HL-60/S4 (cell line): ENCODE measurements around the gene C11orf24.

Experiments
- in situ Hi-C: fragments of 300-500 bp; cut with MboI; formaldehyde crosslinking; loops from 2 replicates; pipeline ENCODE4 v1.14.3; 2022; ENCODE audit warnings: low sequenced_read_pairs

C11orf24 gene

DNA sequence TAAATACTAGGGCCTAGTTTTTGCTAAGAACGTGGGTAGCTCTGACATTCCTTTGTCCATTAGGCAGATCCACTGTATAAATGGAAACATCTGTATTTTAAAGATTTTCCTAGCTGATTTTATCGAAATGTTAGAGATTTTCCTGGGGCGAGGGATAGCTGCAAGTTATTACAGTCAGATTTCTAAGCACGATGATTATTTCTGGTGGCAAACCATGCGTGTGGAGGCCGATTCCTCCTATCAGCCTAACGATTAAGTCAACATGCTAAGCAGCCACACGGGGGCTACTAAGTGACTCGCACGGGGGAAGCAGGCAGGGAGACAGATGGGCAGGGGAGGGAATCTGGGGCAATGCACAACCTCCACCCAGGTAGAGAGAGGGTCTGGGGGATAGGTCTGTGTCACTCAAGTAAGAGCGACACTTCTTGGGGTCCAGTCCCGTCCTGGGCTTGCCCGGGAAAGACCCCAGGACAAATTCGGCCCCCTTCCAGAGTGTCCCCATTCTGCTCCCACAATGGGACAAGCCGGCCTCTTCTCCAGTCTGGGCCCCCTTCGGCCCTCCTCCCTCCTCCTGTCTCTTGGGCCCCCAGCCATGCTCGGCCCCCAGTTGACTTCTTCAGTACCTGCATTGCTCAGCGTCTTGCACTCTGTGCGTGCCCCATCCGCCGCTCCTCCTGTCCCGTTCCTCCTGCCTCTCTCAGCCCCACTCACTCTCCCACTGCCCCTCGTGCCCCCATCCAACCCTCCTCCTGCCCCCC is 571 bp downstream of the C11orf24 start:
- in situ Hi-C loops = no loop called here

GRCh38 chr11:68270196-68271022 is 1.4 kb downstream of the C11orf24 start:
- in situ Hi-C loops = no loop called here

GRCh38 chr11:68269414-68270081 is 2.2 kb downstream of the C11orf24 start:
- in situ Hi-C loops = no loop called here

DNA sequence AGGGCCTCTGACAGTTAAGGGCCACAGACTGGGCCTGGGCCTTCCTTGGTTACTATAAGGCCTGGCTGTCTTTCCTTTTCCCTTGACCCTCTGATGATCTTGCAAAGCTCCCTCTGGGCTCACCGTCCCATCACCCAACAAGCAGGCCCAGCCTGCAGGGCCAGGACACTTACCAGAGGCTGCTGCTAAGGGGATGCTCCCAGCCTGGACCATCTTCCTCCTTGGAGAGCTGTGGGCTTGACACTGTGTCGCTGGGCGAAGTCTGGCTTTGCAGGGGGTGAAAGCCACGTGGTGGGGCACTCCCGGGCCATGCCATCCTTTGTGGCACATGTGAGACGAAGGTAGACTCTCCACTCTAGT is 3.9 kb downstream of the C11orf24 start:
- in situ Hi-C loops = no loop called here

- in situ Hi-C loops = no loop called here
These were observed 4.6 kb downstream of the C11orf24 start for GRCh38 chr11:68266936-68267880.

DNA sequence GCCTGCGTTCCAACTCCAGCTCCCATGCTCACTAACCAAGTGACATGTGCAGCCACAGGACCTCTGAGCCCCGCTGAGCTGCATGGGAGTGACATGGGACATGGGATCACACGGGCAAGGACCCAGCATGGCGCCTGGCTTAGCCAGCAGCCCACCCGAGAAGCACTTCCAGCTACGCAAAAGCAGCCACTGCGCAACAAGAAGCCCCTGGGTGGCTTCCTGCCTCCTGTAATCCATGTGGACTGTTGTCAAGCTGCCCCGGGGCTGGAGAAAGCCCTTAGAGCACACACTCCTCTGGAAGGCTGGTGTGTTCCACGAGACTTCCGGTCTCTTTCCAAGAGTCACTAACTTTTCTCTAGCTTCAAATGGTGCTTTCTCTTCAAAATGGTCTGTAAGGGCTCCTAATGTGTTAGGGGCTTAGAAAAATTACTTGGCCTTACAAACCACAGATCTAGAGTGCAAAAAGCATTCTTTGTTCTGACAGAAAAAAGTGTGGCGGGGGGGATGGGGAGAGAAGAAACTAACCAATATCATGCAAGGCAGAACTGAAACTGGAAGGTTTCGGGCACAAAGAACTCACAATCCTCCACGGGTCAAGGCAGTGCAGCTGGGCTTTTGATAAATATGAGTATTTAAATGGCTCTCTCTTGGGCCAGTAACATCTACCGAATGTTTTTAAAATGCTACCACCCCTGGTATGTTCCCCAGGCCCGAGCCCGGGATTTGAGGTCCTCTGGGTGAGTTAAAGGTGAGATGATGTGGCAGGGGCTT is 5.5 kb downstream of the C11orf24 start:
- in situ Hi-C loops = no loop called here

DNA sequence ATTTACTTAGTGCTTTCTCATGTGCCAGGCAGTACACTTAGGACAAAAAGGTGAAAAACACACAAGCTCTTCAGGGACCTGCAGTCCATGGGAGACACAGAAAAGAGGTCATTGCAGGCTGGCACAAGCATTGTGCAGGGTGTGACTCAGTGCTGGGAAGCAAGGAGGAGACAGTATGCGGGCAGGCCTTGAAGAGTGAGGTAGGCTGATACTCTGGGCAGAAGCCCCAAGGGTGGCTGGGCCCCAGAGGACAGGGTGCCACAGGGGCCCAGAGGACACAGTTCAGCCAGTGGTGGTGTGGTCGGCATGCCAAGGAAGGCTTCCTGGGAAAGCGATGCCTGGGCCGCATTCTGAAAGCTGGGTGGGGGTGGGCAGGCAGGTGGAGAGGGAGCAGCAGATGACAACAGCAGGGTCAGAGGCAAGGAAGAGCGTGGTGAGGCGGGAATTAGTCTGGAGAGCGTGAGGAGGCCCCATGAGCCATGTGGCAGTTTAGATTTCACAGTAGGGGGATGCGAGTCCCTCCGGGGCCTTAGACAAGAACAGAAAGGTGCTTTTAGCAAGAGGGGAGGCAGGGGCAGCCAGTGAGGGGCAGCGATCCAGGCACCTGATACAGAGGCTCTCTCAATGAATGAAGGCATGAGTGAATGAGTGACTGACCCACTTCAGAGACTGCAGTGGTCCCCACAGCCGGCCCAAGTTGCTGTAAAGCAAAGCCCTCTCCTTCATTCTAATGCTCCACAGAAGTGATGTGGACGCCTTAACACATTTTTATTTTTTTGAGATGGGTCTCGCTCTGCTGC is 6.8 kb downstream of the C11orf24 start:
- in situ Hi-C loops = no loop called here

GRCh38 chr11:68264244-68264643 is 7.5 kb downstream of the C11orf24 start:
- in situ Hi-C loops = no loop called here

GRCh38 chr11:68263444-68264035 is 8.2 kb downstream of the C11orf24 start:
- in situ Hi-C loops = no loop called here

DNA sequence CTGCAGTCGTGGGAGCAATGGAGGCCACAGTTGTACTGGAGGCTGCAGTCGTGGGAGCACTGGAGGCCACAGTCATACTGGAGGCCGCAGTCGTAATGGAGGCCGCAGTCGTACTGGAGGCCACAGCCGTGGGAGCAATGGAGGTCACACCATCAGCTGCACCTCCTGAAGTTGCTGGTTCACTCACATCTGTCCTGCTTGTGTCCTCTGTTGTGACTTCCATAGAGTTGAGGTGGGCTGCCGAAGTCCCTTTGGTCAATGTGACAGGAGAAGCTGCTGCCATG is 9.3 kb downstream of the C11orf24 start:
- in situ Hi-C loops = no loop called here

GRCh38 chr11:68261749-68262543 is 9.8 kb downstream of the C11orf24 start:
- in situ Hi-C loops = no loop called here

- in situ Hi-C loops = no loop called here
These were observed 10.8 kb downstream of the C11orf24 start for GRCh38 chr11:68261006-68261405.

- in situ Hi-C loops = no loop called here
These were observed 11.3 kb downstream of the C11orf24 start for GRCh38 chr11:68260484-68260883.

- in situ Hi-C loops = loop anchor here (5.0 kb wide), 1 partner anchor 38 kb away; no protein-coding TSS in a partner anchor
These were observed 12.4 kb downstream of the C11orf24 start for GRCh38 chr11:68259122-68259959.

DNA sequence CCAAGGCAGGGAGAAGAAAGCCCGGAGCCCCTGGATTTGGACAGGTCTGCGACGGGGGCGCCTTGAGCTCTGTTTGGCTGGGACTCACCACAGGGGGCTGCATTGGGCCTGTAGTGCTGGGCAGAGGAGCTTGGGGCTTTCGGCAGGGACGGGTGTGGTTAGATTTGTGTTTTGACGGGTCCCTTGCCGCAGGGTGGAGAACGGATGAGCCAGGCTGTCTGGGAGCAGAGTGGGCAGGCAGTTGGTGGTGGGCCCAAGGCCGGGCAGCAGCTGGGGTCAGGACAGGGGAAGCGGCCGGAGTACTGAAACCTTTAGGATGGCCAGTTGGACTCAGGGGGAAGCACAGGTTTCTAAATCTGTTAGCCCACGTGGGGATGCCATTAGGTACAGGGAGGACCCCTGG is 13.4 kb downstream of the C11orf24 start:
- in situ Hi-C loops = loop anchor here (5.0 kb wide), 1 partner anchor 39 kb away; no protein-coding TSS in a partner anchor

GRCh38 chr11:68257477-68258362 is 14.1 kb downstream of the C11orf24 start:
- in situ Hi-C loops = loop anchor here (5.0 kb wide), 1 partner anchor 40 kb away; no protein-coding TSS in a partner anchor
